Progenitor cell of endocrine pancreas (in vitro differentiated cells): ENCODE results near the gene PRDM10. TPM values are rescaled to one million over a fixed set of nuclear protein-coding genes. Genes with fewer than 3 reads are reported as not detected.

Experiments
- DNase-seq: peaks from one replicate; pipeline ENCODE4 v3.0.0; 2021; ENCODE audit warnings: low spot score; ENCODE audit not compliant: unreplicated experiment
- H3K27ac Mint-ChIP-seq: 2 replicates; pipeline ENCODE4 v1.8.0; 2021; ENCODE audit warnings: mild to moderate bottlenecking, moderate library complexity, mixed read lengths
- H3K27me3 Mint-ChIP-seq: 2 replicates; pipeline ENCODE4 v1.8.0; 2021; ENCODE audit warnings: mixed read lengths
- H3K36me3 Mint-ChIP-seq: 2 replicates; pipeline ENCODE4 v1.8.0; 2022; ENCODE audit warnings: mixed read lengths; ENCODE audit not compliant: insufficient read depth
- H3K4me1 Mint-ChIP-seq: 2 replicates; pipeline ENCODE4 v1.8.0; 2021; ENCODE audit warnings: low read depth, mixed read lengths
- H3K4me3 Mint-ChIP-seq: 2 replicates; pipeline ENCODE4 v1.8.0; 2021; ENCODE audit warnings: low read depth, mild to moderate bottlenecking, moderate library complexity, mixed read lengths
- H3K9me3 Mint-ChIP-seq: 2 replicates; pipeline ENCODE4 v1.8.0; 2021; ENCODE audit warnings: low read depth, mixed read lengths
- CTCF ChIP-seq: fragments of 200-600 bp; sonication (generic); IDR thresholded peaks from one replicate; pipeline ENCODE4 v1.5.0; 2021; ENCODE audit warnings: antibody characterized with exemption, mild to moderate bottlenecking; ENCODE audit not compliant: unreplicated experiment
- total RNA-seq: library from RNA; stranded (reverse); gene quantifications from 2 replicates; pipeline ENCODE4 v1.2.1, GENCODE V29; 2021

PRDM10 gene
- total RNA-seq, 1 donor from 2014 or later = 23.4 TPM

GRCh38 chr11:130034236-130034635 is 31.6 kb upstream of the PRDM10 start:
- Mint-ChIP-seq H3K27me3 (no peaks in the 10 kb centered on the region), H3K9me3 (no peaks in the 10 kb centered on the region), H3K27ac (no peak overlapping the region), H3K4me1 (peaks cover 9% of the 10 kb centered on the region), H3K36me3 (no peaks in the 10 kb centered on the region), H3K4me3 (no peak overlapping the region)
- DNase-seq = no peak
- no peak for TF ChIP-seq CTCF

- TF ChIP-seq CTCF = no peak
- Mint-ChIP-seq H3K4me3 (no peak overlapping the region), H3K27me3 (no peaks in the 10 kb centered on the region), H3K9me3 (no peaks in the 10 kb centered on the region), H3K27ac (no peak overlapping the region), H3K4me1 (peaks cover 4% of the 10 kb centered on the region), H3K36me3 (no peaks in the 10 kb centered on the region)
- DNase-seq = no peak
Measured at GRCh38 chr11:130032931-130033330, 30.3 kb upstream of the PRDM10 start.

GRCh38 chr11:130031945-130032344 is 29.3 kb upstream of the PRDM10 start:
- no peak overlapping the region for H3K27ac Mint-ChIP-seq
- no peak for DNase-seq
- no peak for TF ChIP-seq CTCF
- no peak overlapping the region for H3K4me3 Mint-ChIP-seq
- H3K27me3 Mint-ChIP-seq = no peaks in the 10 kb centered on the region
- peaks cover 2% of the 10 kb centered on the region for H3K4me1 Mint-ChIP-seq
- no peaks in the 10 kb centered on the region for H3K36me3 Mint-ChIP-seq
- H3K9me3 Mint-ChIP-seq = no peaks in the 10 kb centered on the region

- DNase-seq = no peak
- Mint-ChIP-seq H3K36me3 (no peaks in the 10 kb centered on the region), H3K27ac (no peak overlapping the region), H3K27me3 (no peaks in the 10 kb centered on the region), H3K4me3 (no peak overlapping the region), H3K4me1 (peaks cover 2% of the 10 kb centered on the region), H3K9me3 (no peaks in the 10 kb centered on the region)
- no peak for TF ChIP-seq CTCF
Measured at GRCh38 chr11:130031056-130031455, 28.4 kb upstream of the PRDM10 start.

- Mint-ChIP-seq H3K9me3 (no peaks in the 10 kb centered on the region), H3K4me1 (peaks cover 5% of the 10 kb centered on the region), H3K27me3 (no peaks in the 10 kb centered on the region), H3K27ac (no peak overlapping the region), H3K4me3 (no peak overlapping the region), H3K36me3 (no peaks in the 10 kb centered on the region)
- TF ChIP-seq CTCF = no peak
- no peak for DNase-seq
Measured at GRCh38 chr11:130029137-130029536, 26.5 kb upstream of the PRDM10 start.
